ENCODE data around the gene BATF.

Gene BATF

GRCh38 chr14:75591987-75592575 is 69.8 kb downstream of the BATF start:
- no peak for DNase-seq (ENCODE audit: low read depth in 4 of 4, low spot score in 1 of 4)

DNA sequence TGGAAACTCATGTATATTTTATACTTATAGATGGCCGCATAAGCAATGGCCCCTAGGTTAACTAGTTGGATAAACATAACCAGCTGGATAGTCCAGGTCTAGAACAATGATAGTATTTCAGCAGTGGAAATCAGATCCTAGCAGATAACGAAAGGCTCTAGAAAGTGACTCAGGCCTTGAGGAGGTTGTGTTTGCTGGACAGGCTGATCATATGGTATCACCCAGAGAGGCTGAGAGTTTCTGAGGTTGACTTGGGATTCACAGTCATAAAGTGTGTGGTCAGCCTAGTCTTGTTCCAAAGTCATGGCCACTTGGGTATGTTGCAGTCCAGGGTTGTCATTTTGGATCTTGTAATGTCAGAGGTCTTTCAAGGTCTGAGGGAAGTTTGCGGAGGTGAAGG is 73.0 kb downstream of the BATF start:
- DNase-seq (ENCODE audit: low read depth in 4 of 4, low spot score in 1 of 4): no peak

Measured in stimulated activated CD4-positive, alpha-beta T cell treated with anti-CD3 and anti-CD28 coated beads, Interleukin-1b, Interleukin-23, amount 100 ng/mL, for 24 hours (primary cell).